HG03439 (cell line): ENCODE data around the gene FLCN.

ENCODE experiments used
- ATAC-seq: cut with Tn5 transposase; IDR thresholded peaks from one replicate; pipeline ENCODE4 v1.9.1; 2021; ENCODE audit warnings: mild to moderate bottlenecking, moderate library complexity; ENCODE audit not compliant: unreplicated experiment

Gene FLCN

DNA sequence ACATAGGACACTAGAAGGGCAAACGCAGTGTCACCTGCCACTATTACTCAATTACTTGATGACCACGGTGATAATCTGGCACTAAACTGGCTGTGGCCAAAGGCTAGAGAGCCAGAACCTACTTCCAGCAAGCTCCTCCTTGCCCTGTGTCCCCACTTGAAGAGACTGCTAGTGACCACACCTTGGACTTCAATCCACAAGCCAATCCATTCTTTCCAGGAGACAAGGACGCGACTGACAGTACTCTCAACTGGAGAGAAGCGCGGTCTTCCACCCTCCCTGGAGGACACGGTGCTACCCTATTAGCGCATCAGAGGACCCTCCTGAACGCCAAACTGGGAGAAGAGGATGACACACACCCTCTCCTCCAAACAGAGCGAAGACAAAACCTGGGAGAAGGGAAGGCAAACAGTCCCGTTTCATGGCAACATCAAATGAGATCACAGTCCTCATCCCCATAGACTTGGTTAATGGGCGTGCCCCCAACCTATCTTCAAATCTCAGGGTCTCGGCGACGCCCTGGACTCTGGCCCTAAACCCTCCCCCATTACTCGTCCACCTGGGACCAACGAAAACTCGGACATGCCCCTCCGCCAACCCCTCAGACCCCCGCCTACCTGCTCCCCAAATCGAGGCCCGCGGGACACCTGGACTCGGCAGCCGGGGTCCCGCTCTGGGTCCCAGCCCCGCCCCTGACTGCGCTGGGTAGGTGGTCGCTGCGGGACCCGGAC, 508 bp downstream of the FLCN start:
- peak; percentile 16 for ATAC-seq

DNA sequence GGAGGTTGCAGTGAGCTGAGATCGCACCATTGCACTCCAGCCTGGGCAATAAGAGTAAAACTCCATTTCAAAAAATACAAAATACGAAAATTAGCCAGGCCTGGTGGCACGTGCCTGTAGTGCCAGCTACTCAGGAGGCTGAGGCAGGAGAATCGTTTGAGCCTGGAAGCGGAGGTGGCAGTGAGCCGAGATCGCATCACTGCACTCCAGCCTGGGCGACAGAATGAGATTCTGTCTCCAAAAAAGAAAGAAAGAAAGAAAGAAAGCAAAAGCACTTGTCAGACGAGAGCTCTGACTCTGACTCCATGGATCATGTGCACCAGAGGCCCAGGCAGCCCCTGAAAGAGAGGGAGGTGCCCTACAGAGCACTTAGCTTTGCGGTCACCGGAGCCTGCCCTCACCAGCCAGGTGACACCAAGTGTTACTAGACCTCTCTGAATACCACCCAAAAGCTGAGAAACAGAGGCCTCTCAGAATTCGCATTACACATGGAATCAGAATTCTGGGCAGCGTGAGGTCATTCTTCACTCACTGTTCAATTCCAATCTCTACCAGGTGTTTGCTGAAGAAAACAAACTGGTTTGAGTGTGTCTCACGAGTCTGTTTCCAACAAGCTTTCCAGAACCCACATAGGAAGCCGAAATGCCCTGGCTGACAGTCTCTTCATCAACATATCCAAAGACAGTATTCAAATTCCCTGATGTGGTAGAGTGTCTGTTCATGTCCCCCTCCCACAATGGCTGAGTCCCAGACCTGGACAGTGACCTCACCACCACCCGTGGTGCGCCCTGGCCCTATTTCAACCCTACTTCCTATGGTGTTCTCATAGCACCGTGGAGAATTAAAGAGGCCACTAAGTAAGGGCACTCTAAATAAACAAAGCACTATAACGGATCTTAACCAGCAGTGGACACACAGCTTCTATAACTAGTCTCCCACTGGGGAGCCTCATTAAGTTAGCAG, 1.5 kb downstream of the FLCN start:
- no peak for ATAC-seq

DNA sequence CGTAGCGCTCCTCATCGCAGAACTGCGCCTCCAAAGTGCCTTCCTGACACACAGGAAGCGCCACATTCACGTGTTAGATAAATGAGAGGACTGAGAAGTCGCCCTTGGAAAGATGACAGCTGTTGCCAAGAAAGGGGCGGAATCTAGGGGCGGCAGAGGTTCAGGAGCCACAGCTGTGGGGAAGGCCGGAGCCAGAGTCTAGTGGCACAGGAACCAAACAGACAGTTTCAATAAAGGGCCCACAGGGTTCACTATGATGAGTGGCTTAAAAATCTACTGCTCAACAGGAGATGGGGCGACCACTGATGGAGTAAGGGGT, 4.7 kb downstream of the FLCN start:
- ATAC-seq: no peak

DNA sequence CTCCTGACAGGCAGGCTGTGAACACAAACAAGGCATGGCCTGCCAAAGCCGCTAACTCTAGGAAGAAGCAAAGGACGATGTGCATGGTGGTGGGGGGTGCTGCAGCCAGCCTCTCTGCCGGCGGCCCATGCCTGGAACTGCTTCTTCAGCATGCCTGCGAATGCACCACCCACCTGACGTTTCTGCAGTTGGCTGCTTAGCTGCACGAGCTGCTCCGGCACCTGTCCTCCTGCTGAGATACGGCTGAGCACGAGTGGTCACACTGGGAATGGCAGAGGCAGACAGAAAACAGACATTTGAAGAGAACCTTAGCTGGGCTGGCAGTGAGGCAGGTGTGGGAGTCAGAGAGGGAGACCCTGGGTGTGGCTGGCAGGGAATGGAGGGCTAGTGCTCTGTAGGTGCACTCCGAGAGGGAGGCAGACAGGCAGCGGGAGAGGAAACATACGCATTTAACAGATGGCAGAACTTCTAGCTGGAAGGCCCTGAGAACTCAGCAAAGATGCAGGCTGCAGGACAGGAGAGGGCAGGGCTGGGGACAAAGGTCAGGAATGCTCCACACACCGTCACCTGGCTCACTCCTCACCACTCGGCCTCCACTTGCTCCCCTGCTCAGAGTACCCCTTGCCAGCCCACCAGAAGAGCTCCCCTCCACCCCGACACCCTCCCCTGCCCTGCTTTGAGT, 5.2 kb downstream of the FLCN start:
- ATAC-seq: no peak

DNA sequence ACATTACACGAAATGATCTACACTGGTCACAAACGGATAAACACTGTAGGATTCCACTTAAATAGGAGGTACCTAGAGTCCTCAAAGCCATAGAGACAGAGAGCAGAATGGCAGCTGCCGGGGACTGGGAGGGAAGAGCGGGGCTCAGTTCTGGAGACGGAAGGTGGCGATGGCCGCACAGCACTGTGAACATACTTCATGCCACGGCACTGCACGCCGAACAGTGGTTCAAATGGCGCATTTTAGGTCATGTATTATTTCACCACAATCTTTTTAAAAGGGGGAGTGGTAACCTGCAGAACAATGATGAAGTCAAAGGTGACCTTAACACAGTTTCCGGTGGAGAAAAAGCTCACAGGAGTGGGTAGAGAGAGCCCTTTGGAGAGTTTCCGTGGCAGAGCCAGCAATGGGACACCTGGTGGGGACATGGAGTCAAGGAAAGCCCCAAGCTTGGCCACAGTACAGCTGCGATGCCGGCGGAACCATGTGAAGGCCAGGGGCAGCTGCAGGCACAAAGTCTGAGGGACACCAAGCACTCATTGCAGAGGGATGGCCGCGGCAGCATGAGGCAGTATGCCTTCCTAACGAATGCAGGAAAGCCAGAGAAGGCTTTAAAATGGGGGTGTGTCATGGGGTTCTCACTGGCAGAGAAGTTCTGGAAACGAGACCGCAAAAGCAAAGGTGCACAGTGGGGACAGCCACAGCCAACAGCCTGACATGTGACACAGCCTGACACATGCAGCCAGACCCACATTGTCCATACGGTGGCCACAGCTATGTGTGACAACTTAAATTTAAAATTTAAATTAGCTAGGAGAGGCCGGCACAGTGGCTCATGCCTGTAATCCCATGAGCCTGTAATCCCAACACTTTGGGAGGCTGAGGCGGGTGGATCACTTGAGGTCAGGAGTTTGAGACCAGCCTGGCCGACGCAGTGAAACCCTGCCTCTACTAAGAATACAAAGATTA, 7.3 kb downstream of the FLCN start:
- no peak for ATAC-seq

DNA sequence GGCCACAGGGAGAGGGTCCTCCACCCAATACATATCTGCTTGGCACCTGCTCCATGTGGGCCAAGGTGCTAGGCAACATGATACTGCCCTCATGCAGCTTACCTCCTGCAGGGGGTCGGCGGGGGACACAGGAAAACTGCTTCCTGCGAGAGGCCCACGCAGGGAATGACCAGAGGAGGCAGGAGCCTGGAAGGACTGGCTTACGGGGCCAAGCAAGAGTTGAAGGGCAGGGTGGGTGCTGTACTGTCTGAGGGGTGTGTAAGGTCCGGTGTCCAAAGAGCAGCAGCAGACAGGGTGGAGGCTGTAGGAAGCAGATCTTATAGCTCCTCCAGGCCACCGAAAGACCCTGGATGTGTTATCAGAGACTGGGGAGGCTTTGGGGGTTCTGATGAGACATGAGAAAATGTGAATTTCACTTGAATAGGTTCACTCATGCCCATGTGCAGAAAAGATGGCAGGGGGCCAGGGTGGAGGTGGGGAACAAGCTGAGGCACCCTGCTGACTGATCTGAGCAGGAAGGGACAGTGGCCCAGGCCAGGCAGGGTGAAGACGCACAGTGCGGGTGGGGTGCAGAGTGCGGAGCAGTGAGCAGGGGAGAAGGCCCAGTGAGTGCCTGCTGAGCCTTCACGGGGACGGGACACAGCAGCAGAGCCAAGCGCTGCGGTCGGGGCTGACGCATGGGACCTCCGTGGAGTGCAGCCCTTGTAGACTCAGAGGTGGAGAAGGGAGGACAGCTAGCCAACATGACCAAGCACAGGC, 8.3 kb downstream of the FLCN start:
- ATAC-seq: no peak

DNA sequence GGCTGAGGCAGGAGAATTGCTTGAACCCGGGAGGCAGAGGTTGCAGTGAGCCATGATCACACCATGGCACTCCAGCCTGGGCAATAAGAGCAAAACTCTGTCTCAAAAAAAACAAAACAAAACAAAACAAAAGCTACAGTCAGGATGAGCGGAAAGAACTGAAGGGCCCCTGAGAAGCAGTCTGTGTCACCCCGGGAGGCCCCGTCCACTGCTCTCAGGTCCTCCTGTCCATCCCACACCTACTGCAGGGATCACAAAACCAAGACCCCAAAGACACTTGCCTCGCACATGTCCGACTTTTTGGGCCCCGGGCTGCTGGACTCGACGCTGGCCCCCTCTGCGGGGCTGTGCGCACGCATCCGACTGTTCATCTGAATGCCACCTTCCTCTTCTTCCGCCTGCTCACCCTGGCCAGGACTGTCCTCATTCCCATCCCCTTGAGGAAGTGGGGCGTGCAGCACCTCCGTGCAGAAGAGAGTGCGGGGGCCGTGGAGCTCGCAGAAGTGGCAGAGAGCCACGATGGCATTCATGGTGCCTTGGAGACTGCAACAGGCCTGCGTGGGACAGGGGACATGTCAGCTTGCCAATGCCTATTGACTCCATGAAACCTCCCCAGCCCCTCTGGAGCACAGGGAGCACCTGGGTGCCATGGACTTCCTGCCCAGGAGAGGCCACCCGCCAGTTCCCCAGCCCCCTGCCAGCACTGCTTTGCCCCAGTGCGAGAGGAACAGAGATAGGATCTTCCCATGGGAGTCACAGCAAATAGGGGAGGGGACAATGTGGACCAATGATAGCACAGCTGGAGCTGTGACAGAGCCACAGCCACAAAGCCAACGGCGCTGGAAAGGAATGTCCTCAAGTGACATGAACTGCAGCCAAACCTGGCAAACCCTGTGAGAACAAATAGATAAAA, 9.1 kb downstream of the FLCN start:
- ATAC-seq: no peak

DNA sequence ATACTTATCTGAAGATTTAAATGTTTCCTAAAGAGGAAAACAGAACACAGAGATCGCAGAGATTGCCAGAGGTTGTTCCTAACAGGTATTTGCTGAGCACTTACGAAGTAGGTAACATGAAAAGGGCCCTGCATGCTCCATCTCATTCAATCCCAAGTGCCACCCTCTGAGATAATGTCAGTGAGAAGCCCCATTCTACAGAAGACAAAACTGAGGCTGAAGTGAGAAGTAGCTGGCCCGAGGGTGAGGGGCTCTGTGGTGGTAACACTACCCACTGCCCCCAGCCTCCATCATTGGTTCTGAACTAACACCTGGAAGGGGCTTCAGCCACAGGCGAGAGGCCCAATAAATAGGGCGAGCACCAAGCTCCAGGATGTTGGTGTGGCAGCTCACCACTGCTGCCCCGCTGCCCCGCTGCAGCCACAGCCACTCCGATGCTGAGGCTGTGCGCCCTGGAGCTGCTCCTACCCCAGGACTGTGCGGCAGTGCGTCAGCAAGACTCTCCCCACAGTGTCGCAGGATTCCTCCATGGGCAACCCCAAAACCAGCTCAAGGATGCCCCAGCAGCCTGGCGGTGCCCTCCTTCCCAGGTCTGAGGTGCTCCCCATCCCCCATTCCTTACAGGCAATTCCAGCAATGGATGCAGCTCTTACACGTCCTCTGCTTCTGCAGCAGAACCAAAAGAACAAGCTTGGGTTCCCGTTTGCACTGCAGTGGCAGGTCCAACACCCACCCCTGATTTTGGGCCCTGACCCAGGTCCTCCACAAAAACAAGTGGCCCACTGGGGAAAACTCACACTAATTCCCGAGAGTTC, 10.3 kb downstream of the FLCN start:
- ATAC-seq: no peak

DNA sequence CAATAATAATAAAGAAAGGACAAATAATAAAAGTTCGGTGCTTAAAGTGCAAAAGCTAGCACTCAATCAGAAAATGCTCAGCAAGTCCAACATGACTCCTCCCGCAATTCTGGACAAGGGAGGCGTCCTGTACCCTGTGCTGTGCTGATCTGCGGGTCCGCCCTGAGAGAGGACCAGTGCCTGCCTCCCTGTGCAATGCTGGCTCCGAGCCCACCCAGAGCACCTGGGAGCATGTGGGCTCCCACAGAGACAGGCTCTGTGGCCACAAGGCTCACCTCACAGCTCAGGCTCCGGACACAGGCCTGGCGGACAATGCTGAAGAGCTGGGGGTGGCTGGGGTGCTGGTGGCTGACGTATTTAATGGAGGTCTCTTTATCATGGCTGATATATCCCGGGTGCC, 11.1 kb downstream of the FLCN start:
- no peak for ATAC-seq

DNA sequence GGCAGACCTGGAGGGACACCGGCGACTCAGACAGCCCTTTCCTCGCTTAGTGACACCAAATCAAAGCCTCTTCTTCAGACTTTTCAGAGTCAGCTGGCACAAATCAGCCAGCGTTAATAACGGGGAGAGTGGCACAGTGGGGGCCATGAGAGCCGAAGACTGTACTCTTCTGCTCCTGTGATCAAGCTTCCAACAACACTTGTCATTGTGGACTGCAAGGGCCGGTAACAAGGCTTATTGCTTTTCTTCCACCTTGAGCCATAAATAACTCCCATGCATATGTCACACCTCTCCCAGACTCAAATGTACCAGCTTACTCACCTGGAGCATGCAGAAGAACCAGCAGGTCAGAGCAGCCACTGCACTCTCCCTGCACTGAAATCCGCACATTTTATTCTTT, 12.8 kb downstream of the FLCN start:
- no peak for ATAC-seq

DNA sequence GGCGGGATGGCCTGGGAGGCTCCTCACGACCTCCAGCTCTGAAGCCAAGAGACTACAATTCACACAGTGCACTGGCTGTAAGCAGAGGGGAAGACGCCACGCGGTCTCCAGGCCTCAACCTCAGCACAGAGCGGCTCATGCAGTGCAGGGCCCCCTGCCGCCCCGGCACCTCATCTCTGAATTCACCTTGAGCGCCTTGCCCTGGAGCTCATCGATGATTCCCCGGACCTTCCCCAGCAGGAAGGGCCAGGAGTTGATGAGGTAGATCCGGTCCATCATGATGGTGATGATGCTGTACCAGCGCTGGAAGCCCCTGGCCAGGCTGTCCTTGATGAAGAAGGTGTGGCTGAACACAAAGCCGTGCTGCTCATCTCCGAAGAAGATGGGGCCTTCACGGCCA, 13.2 kb downstream of the FLCN start:
- ATAC-seq: no peak

DNA sequence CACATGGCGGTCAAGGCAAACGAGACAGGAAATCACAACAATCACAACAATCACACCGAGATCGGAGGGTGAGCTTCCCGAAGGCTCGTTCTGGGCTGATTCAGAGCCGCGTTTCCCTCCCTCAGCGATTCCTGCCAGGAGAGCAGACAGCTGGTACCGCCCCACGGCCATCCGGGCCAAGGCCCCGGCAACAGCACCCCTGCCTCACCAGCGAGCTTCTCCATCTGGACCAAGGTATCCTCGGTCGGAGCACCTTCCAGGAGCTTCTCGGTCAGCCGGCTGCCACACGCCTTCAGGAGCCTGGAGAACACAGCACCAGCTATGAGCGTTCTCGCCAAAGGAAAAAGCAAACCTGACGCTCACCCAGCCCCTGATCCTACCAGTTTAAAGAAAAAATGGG, 15.6 kb downstream of the FLCN start:
- no peak for ATAC-seq

DNA sequence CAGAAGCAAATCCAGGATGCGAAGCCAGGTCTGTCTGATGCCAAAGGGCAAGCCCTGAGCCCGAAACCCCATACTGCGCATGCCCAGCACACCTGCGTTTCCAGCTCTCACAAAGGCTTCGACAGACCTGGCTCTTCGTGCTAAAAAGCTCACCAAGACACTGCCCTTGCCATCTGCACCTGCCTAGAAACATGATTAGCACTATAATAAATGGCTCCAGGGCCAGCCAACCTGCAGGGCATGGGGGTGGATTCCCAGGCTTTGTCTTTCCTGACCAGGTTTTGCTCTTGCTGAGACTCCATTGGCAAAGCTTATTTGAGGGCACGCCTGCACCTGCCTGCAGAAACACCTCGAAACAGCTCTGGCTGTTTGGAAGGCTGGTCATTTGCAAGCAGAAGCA, 16.4 kb downstream of the FLCN start:
- ATAC-seq: no peak

DNA sequence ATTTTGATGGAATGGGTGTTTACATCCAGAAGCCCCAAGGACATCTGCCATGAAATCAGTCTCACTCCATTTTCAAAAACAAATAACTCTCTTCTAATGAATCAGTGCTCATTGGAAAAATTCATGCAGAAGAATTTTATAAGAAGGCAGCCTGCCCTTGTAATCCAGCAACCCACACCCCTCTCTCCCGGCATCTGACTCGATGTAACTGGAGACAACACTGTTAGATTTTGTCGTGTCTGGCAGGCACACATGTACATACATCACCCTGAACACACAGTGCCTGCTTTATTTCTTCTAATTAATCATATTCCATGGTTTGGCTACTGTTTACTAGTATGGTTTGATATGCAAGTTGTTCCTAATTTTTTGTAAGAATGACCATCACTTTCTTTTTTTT, 19.0 kb downstream of the FLCN start:
- ATAC-seq: no peak

DNA sequence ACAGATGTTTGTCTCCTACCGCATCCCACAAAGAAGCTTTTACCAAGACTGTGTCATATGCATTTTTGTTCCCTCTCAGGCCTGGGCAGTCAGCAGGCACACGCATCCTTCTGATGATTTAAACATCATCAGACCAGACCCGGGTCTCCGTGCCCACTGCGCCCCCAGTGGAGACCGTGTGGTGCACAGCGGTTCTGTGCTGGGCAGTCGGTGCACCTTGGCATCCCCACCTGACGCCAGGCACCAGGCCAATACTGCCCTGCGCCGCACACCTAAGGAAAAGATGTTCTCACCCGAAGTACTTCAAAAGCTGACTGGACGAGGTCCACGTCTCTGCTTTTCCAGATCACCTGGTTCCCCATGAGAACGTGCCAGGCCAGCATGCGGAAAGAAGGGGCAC, 20.2 kb downstream of the FLCN start:
- no peak for ATAC-seq

DNA sequence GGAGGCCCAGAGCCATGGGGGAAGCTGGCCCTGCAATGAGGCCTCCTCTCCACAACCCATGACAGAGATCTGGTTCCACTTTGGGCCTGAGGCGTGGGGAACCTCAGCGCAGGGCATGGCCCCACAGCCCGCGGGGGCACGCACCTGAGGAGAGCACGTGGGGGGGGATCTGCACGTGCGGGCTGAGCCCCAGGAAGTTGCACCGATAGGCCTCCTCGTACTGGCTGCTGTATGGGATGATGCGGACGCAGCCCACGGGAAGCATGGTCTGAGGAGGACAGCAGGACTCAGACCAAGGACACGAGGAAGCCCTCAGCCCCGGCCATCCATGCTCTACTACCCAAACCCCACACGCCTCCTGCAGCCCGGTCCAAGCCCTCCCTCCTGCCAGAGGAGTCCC, 20.7 kb downstream of the FLCN start:
- no peak for ATAC-seq

DNA sequence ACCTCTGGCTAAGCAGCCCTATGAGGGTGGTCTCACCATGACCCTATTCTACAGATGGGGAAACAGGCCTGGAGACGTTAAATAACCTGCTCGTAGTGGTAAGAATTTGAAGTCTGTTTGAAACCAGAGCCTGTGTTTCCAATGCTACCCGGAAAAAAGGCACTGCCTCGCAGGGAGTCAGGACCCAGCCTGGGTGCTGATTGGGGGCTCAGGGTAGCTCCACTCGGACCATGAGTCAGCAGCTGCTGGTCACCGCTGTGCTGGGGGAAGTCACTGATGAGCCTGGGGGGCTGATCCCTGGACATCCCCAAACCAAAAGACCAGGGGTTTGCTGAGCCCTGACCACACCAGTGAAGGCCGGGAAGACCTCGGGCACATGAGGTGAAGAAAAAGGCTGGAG, 21.4 kb downstream of the FLCN start:
- no peak for ATAC-seq
